SK-N-SH treated with all-trans-retinoic acid at 6 μM for 48 hours (cell line): ENCODE data around the gene FARS2.

Experiments
- ATAC-seq: fragments of 200-7000 bp; cut with Tn5 transposase; 3 replicates; pipeline ENCODE4 v1.9.1; 2020; ENCODE audit warnings: mild to moderate bottlenecking, moderate library complexity
- ARNTL ChIP-seq: fragments of 450-650 bp; formaldehyde crosslinking; IDR thresholded peaks from 2 replicates; pipeline ENCODE4 v1.5.0; 2020; ENCODE audit warnings: low read depth, mild to moderate bottlenecking, moderate library complexity, borderline replicate concordance
- CSDC2 ChIP-seq: fragments of 250-450 bp; sonication (Bioruptor Pico); IDR thresholded peaks from 2 replicates; pipeline ENCODE4 v1.5.0; 2020; ENCODE audit warnings: mild to moderate bottlenecking, moderate library complexity
- CSRNP3 ChIP-seq: fragments of 250-450 bp; sonication (Bioruptor Pico); IDR thresholded peaks from 2 replicates; pipeline ENCODE4 v1.5.1; 2021; ENCODE audit warnings: mild to moderate bottlenecking, moderate library complexity
- ESRRG ChIP-seq: fragments of 250-450 bp; sonication (Bioruptor Pico); IDR thresholded peaks from 2 replicates; pipeline ENCODE4 v1.6.1; 2021; ENCODE audit warnings: mild to moderate bottlenecking
- GLIS3 ChIP-seq: fragments of 250-450 bp; sonication (Bioruptor Pico); IDR thresholded peaks from 2 replicates; pipeline ENCODE4 v1.5.0; 2020; ENCODE audit warnings: mild to moderate bottlenecking, moderate library complexity
- ISL1 ChIP-seq: fragments of 250-450 bp; sonication (Bioruptor Pico); IDR thresholded peaks from 2 replicates; pipeline ENCODE4 v2.1.2; 2022; ENCODE audit warnings: mild to moderate bottlenecking, moderate library complexity
- OSR1 ChIP-seq: fragments of 250-450 bp; sonication (Bioruptor Pico); IDR thresholded peaks from 2 replicates; pipeline ENCODE4 v1.8.0; 2022; ENCODE audit warnings: moderate library complexity, mild to moderate bottlenecking, inconsistent platforms
- PATZ1 ChIP-seq: fragments of 250-450 bp; sonication (Bioruptor Pico); IDR thresholded peaks from 2 replicates; pipeline ENCODE4 v1.8.0; 2020; ENCODE audit warnings: mild to moderate bottlenecking, moderate library complexity, borderline replicate concordance
- POU6F1 ChIP-seq: fragments of 250-450 bp; sonication (Bioruptor Pico); IDR thresholded peaks from 2 replicates; pipeline ENCODE4 v1.8.0; 2021; ENCODE audit warnings: low read depth, mild to moderate bottlenecking, moderate library complexity, borderline replicate concordance
- PPARA ChIP-seq: fragments of 250-450 bp; sonication (Bioruptor Pico); IDR thresholded peaks from 2 replicates; pipeline ENCODE4 v1.5.0; 2020; ENCODE audit warnings: mild to moderate bottlenecking, borderline replicate concordance
- RARB ChIP-seq: fragments of 250-450 bp; sonication (Bioruptor Pico); IDR thresholded peaks from 2 replicates; pipeline ENCODE4 v1.8.0; 2021; ENCODE audit warnings: mild to moderate bottlenecking, moderate library complexity
- SNAI2 ChIP-seq: fragments of 250-450 bp; sonication (Bioruptor Pico); IDR thresholded peaks from 2 replicates; pipeline ENCODE4 v1.5.0; 2020; ENCODE audit warnings: mild to moderate bottlenecking, moderate library complexity
- TCF4 ChIP-seq: fragments of 250-450 bp; sonication (Bioruptor Pico); IDR thresholded peaks from 2 replicates; pipeline ENCODE4 v1.8.0; 2021; ENCODE audit warnings: mild to moderate bottlenecking, moderate library complexity, borderline replicate concordance
- TOX ChIP-seq: fragments of 250-450 bp; sonication (Bioruptor Pico); IDR thresholded peaks from 2 replicates; pipeline ENCODE4 v1.8.0; 2021; ENCODE audit warnings: mild to moderate bottlenecking, moderate library complexity, borderline replicate concordance
- TSHZ2 ChIP-seq: fragments of 250-450 bp; sonication (Bioruptor Pico); IDR thresholded peaks from 2 replicates; pipeline ENCODE4 v1.5.0; 2020; ENCODE audit warnings: mild to moderate bottlenecking, moderate library complexity
- ZC3H10 ChIP-seq: fragments of 250-450 bp; sonication (Bioruptor Pico); IDR thresholded peaks from 2 replicates; pipeline ENCODE4 v1.5.1; 2021; ENCODE audit warnings: mild to moderate bottlenecking, moderate library complexity
- ZFP3 ChIP-seq: fragments of 250-450 bp; sonication (Bioruptor Pico); IDR thresholded peaks from 2 replicates; pipeline ENCODE4 v1.5.0; 2020; ENCODE audit warnings: mild to moderate bottlenecking, moderate library complexity
- ZFP30 ChIP-seq: fragments of 450-650 bp; formaldehyde crosslinking; IDR thresholded peaks from 2 replicates; pipeline ENCODE4 v1.5.0; 2022; ENCODE audit warnings: mild to moderate bottlenecking, moderate library complexity
- ZNF8 ChIP-seq: fragments of 450-650 bp; formaldehyde crosslinking; IDR thresholded peaks from 2 replicates; pipeline ENCODE4 v1.5.0; 2020; ENCODE audit warnings: mild to moderate bottlenecking, moderate library complexity

FARS2 gene

GRCh38 chr6:5640614-5641013 lies 379.3 kb downstream of the FARS2 start:
- no peak for ATAC-seq
- TF ChIP-seq TOX (CRISPR knock-in tag): no peak
- TF ChIP-seq PATZ1 (CRISPR knock-in tag): no peak
- no peak for TF ChIP-seq CSDC2 (CRISPR knock-in tag)
- TF ChIP-seq ZC3H10: no peak
- TF ChIP-seq GLIS3 (CRISPR knock-in tag): no peak
- no peak for TF ChIP-seq POU6F1
- TF ChIP-seq SNAI2 (CRISPR knock-in tag): no peak
- no peak for TF ChIP-seq ESRRG (CRISPR knock-in tag)

GRCh38 chr6:5644523-5645185 lies 383.3 kb downstream of the FARS2 start:
- no peak for ATAC-seq
- no peak for TF ChIP-seq ESRRG (CRISPR knock-in tag)
- TF ChIP-seq PPARA (CRISPR knock-in tag): no peak
- no peak for TF ChIP-seq TSHZ2 (CRISPR knock-in tag)
- no peak for TF ChIP-seq ZFP3 (CRISPR knock-in tag)
- no peak for TF ChIP-seq ISL1
- TF ChIP-seq ZNF8 (CRISPR knock-in tag): no peak
- no peak for TF ChIP-seq PATZ1 (CRISPR knock-in tag)
- TF ChIP-seq OSR1: no peak
- TF ChIP-seq GLIS3 (CRISPR knock-in tag): no peak
- no peak for TF ChIP-seq RARB (CRISPR knock-in tag)
- TF ChIP-seq ZFP30 (CRISPR knock-in tag): no peak
- TF ChIP-seq TOX (CRISPR knock-in tag): no peak
- no peak for TF ChIP-seq TCF4 (CRISPR knock-in tag)
- no peak for TF ChIP-seq CSRNP3 (CRISPR knock-in tag)
- TF ChIP-seq ZC3H10: no peak
- no peak for TF ChIP-seq ARNTL (CRISPR knock-in tag)
- no peak for TF ChIP-seq SNAI2 (CRISPR knock-in tag)
